DND-41 (cell line): ENCODE data around the gene ANP32B.

Source experiments
- ATAC-seq: fragments of 200-7000 bp; cut with Tn5 transposase; 3 replicates; pipeline ENCODE4 v1.9.1; 2021; ENCODE audit warnings: low read depth; ENCODE audit not compliant: insufficient read depth
- DNase-seq: peaks from one replicate; pipeline ENCODE4 v3.0.0-alpha.2; 2020
- H2AFZ ChIP-seq: 2 replicates; pipeline ENCODE4 v1.6.0; 2012; ENCODE audit warnings: low read depth, low read length
- H3K27ac ChIP-seq: 2 replicates; pipeline ENCODE4 v1.5.1; 2012; ENCODE audit warnings: low read length, inconsistent platforms
- H3K27me3 ChIP-seq: fragments of 200-600 bp; sonication (generic); 2 replicates; pipeline ENCODE4 v1.6.0; 2012; ENCODE audit warnings: low read length, mild to moderate bottlenecking, inconsistent platforms; ENCODE audit not compliant: insufficient read depth, poor library complexity
- H3K36me3 ChIP-seq: 2 replicates; pipeline ENCODE4 v1.5.1; 2012; ENCODE audit warnings: low read length, inconsistent platforms; ENCODE audit not compliant: insufficient read depth
- H3K4me1 ChIP-seq: 2 replicates; pipeline ENCODE4 v1.5.1; 2012; ENCODE audit warnings: mild to moderate bottlenecking, low read length; ENCODE audit not compliant: insufficient read depth
- H3K4me2 ChIP-seq: 2 replicates; pipeline ENCODE4 v1.6.0; 2012; ENCODE audit warnings: mild to moderate bottlenecking, moderate library complexity, low read length, inconsistent platforms; ENCODE audit not compliant: insufficient read depth
- H3K4me3 ChIP-seq, 2 experiments: fragments of 200-600 bp in 1 of 2; shearing (Covaris generic) in 1 of 2; 2 replicates each; pipeline ENCODE4 v1.5.1; 2012 to 2016; ENCODE audit warnings: inconsistent platforms in 2 of 2, low read length in 2 of 2, mild to moderate bottlenecking in 2 of 2, low read depth in 1 of 2, moderate library complexity in 1 of 2
- H3K79me2 ChIP-seq: 2 replicates; pipeline ENCODE4 v1.6.0; 2012; ENCODE audit warnings: low read length, inconsistent platforms; ENCODE audit not compliant: insufficient read depth
- H3K9ac ChIP-seq: 2 replicates; pipeline ENCODE4 v1.6.0; 2012; ENCODE audit warnings: low read depth, mild to moderate bottlenecking, inconsistent platforms, low read length, moderate library complexity
- H3K9me3 ChIP-seq: 2 replicates; pipeline ENCODE4 v1.5.1; 2012; ENCODE audit warnings: low read length, moderate library complexity, mild to moderate bottlenecking, inconsistent platforms; ENCODE audit not compliant: insufficient read depth, severe bottlenecking
- H4K20me1 ChIP-seq: 2 replicates; pipeline ENCODE4 v1.6.0; 2012; ENCODE audit warnings: low read length; ENCODE audit not compliant: insufficient read depth
- CTCF ChIP-seq: IDR thresholded peaks from 2 replicates; pipeline ENCODE4 v1.5.1; 2012; ENCODE audit warnings: borderline replicate concordance, low read length, moderate library complexity, mild to moderate bottlenecking; ENCODE audit not compliant: poor library complexity, severe bottlenecking; ENCODE audit errors: extremely low read depth
- EZH2 ChIP-seq: IDR thresholded peaks from 3 replicates; pipeline ENCODE4 v1.6.1; 2012; ENCODE audit warnings: borderline replicate concordance, low read depth, mild to moderate bottlenecking, moderate library complexity, low read length, inconsistent platforms; ENCODE audit not compliant: severe bottlenecking

The ANP32B gene

DNA sequence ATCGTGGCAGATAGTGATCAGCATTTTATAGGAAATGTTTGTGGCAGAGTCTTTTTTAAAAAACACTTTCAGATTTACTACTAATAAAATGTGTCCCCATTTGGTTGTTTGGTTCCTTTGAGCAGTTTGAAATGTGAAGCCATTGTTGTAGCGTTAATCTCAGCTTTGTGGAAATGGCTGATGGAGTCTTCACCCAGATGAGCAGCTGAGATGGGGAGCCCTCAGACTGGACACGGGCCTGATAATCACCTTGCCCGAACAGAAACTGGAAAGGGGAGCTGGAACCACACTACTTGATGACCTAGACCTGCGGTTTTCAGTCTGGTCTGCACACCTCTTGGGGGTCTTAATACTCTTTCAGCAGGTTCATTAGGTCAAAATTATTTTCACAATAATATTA lies 20.6 kb upstream of the ANP32B start:
- TF ChIP-seq CTCF (no peak), EZH2 (no peak)
- no peak overlapping the region for H3K4me3 ChIP-seq
- no peaks in the 10 kb centered on the region for H3K36me3 ChIP-seq
- H3K9ac ChIP-seq, result no peak overlapping the region
- no peaks in the 10 kb centered on the region for H3K79me2 ChIP-seq
- H2AFZ ChIP-seq, result no peak overlapping the region
- H3K27ac ChIP-seq, result no peak overlapping the region
- H3K27me3 ChIP-seq, result no peaks in the 10 kb centered on the region
- no peak for DNase-seq
- no peaks in the 10 kb centered on the region for H3K4me1 ChIP-seq
- H3K4me2 ChIP-seq, result no peak overlapping the region
- no peaks in the 10 kb centered on the region for H3K9me3 ChIP-seq
- H4K20me1 ChIP-seq, result no peaks in the 10 kb centered on the region
- ATAC-seq, result no peak

- Histone ChIP-seq H3K36me3 (no peaks in the 10 kb centered on the region), H3K4me3 (no peak overlapping the region), H3K4me1 (no peaks in the 10 kb centered on the region), H3K4me2 (no peak overlapping the region), H4K20me1 (no peaks in the 10 kb centered on the region), H2AFZ (no peak overlapping the region), H3K9me3 (no peaks in the 10 kb centered on the region), H3K27ac (no peak overlapping the region), H3K79me2 (no peaks in the 10 kb centered on the region), H3K27me3 (no peaks in the 10 kb centered on the region), H3K9ac (no peak overlapping the region)
- TF ChIP-seq EZH2, result no peak
- no peak for TF ChIP-seq CTCF
- DNase-seq, result no peak
- no peak for ATAC-seq
Observed at GRCh38 chr9:97963232-97963631, 19.9 kb upstream of the ANP32B start.

DNA sequence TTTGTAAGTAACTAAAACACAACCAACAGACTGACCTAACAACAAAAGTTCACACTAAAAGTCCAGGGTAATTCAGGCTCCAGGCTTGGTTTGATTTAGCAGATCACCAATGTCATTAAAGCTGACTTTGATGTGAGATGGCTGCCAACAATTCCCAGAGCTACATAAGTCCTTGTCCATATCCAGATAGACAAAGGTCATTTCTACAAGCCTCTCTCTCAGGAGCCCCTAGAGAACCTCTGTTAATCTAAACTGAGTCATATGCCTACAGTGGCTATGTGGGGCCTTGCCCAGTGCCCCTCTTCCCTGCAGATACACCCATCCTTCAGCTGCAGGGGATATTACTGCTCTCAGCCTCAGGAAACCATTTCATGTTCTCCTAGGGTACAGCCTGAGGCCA lies 18.2 kb upstream of the ANP32B start:
- DNase-seq (no peak), ATAC-seq (no peak)
- no peaks in the 10 kb centered on the region for H3K36me3 ChIP-seq
- no peak overlapping the region for H2AFZ ChIP-seq
- no peaks in the 10 kb centered on the region for H4K20me1 ChIP-seq
- peaks cover 3% of the 10 kb centered on the region; the same call in 1 of the 2 replicates for H3K79me2 ChIP-seq
- no peak for TF ChIP-seq EZH2
- TF ChIP-seq CTCF, result no peak
- no peak overlapping the region for H3K4me2 ChIP-seq
- H3K4me1 ChIP-seq, result peaks cover 15% of the 10 kb centered on the region
- no peaks in the 10 kb centered on the region for H3K27me3 ChIP-seq
- H3K4me3 ChIP-seq, result no peak overlapping the region
- no peak overlapping the region for H3K27ac ChIP-seq
- H3K9ac ChIP-seq, result no peak overlapping the region
- H3K9me3 ChIP-seq, result no peaks in the 10 kb centered on the region

- H3K27ac ChIP-seq, result no peak overlapping the region
- no peak overlapping the region for H3K9ac ChIP-seq
- no peak for ATAC-seq
- H3K36me3 ChIP-seq, result no peaks in the 10 kb centered on the region
- H3K4me2 ChIP-seq, result no peak overlapping the region
- no peaks in the 10 kb centered on the region for H4K20me1 ChIP-seq
- H3K79me2 ChIP-seq, result peaks cover 11% of the 10 kb centered on the region
- H3K27me3 ChIP-seq, result no peaks in the 10 kb centered on the region
- no peak for TF ChIP-seq CTCF
- no peak for TF ChIP-seq EZH2
- no peak overlapping the region for H3K4me3 ChIP-seq
- H3K4me1 ChIP-seq, result peaks cover 30% of the 10 kb centered on the region
- H3K9me3 ChIP-seq, result no peaks in the 10 kb centered on the region
- no peak for DNase-seq
- H2AFZ ChIP-seq, result no peak overlapping the region
Observed at GRCh38 chr9:97966493-97966892, 16.6 kb upstream of the ANP32B start.
